Measurements from ENCODE around the gene RAB40B. TPM values are rescaled to one million over a fixed set of nuclear protein-coding genes. Genes with fewer than 3 reads are reported as not detected.

RAB40B gene
- total and polyA plus RNA-seq, 2 of the 4 experiments (the other 2 are of a cell fraction) = 14.9 to 20.0 TPM

DNA sequence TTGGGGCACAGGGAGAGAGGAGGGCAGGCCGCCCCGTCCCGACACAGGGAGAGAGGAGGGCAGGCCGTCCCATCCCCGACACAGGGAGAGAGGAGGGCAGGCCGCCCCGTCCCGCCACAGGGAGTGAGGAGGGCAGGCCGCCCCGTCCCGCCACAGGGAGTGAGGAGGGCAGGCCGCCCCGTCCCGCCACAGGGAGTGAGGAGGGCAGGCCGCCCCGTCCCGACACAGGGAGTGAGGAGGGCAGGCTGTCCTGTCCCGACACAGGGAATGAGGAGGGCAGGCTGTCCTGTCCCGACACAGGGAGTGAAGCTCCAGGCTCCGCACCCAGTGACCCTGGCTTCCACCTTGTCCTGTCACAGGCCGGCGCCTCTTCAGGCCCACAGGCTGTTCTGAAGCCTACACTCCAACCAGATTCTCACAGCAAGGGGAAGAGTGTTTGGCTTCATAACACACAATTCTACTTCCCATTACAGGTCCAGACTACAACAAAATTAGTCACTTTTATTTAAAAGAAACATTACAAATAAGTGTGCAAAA, 84.3 kb downstream of the RAB40B start:
- H4K8ac ChIP-seq (ENCODE audit: low read depth in 2 of 2, low read length in 2 of 2) = no peak overlapping the region
- no peak overlapping the region for H3K23ac ChIP-seq (ENCODE audit: low read depth, low read length)
- BruUV-seq (replicated peaks) = no TSS peak
- H4K5ac ChIP-seq (ENCODE audit: low read depth, low read length) = no peak overlapping the region
- in situ Hi-C loops (cut with MboI; ENCODE audit: low sequenced_read_pairs) = no loop called here
- ChIA-PET POLR2A (ENCODE audit: unreplicated experiment) (no interaction called here), CTCF (no interaction called here)
- no peak overlapping the region for H2BK120ac ChIP-seq (ENCODE audit: low read depth, low read length)
- no peak overlapping the region for H2BK20ac ChIP-seq (ENCODE audit: low read depth, low read length)
- intact Hi-C loops (cut with micrococcal nuclease) = no loop called here
- no peak overlapping the region for H2BK15ac ChIP-seq (ENCODE audit: low read depth, low read length)
- H3K9me1 ChIP-seq (ENCODE audit: insufficient read depth, low read length) = no peaks in the 10 kb centered on the region
- no peak overlapping the region for H3K27ac ChIP-seq (ENCODE audit: insufficient read depth, low read length)
- no peak overlapping the region for H3K9ac ChIP-seq (ENCODE audit: low read depth, low read length)
- dilution Hi-C loops (cut with HindIII; ENCODE audit: low sequenced_read_pairs, unreplicated experiment) = no loop called here
- H4K20me1 ChIP-seq (ENCODE audit: insufficient read depth, low read length) = no peaks in the 10 kb centered on the region; the same call in 1 of the 2 replicates
- no peaks in the 10 kb centered on the region for H3K9me3 ChIP-seq (ENCODE audit: control insufficient read depth, insufficient read depth, low read length)
- H3K4me2 ChIP-seq (ENCODE audit: low read depth, low read length) = no peak overlapping the region
- no peak overlapping the region for H2AK9ac ChIP-seq (replicated peaks; ENCODE audit: low read depth, low read length, poor library complexity)
- H3K27me3 ChIP-seq (ENCODE audit: control insufficient read depth, insufficient read depth, low read length) = no peaks in the 10 kb centered on the region
- no peak overlapping the region for H3K56ac ChIP-seq (ENCODE audit: extremely low read depth, insufficient read depth, low read length)
- DNase-seq = no peak
- H3K4me3 ChIP-seq (ENCODE audit: insufficient read depth, low read depth, low read length) = no peak overlapping the region
- WGBS, 2 experiments (ENCODE audit: extremely low coverage in 2 of 2, insufficient read length in 1 of 2) = no CpG with 5 or more reads among the region's 22 CpGs
- H3K14ac ChIP-seq (replicated peaks; ENCODE audit: low read depth, low read length) = no peak overlapping the region
- H3K4ac ChIP-seq (ENCODE audit: low read depth, low read length) = no peak overlapping the region
- peaks cover 48% of the 10 kb centered on the region for H3K36me3 ChIP-seq (ENCODE audit: control insufficient read depth, insufficient read depth, low read length)
- no peak for TF ChIP-seq FOS (IDR thresholded peaks at IDR 0.05; ENCODE audit: low read depth, low read length)
- no peak for TF ChIP-seq BHLHE40 (IDR thresholded peaks at IDR 0.05; ENCODE audit: low read depth, low read length)
- H2AK5ac ChIP-seq (ENCODE audit: low read depth, low read length) = no peak overlapping the region
- no peak overlapping the region for H3K18ac ChIP-seq (ENCODE audit: low read depth, low read length)
- H2AFZ ChIP-seq (replicated peaks; ENCODE audit: low read length, poor library complexity) = no peak overlapping the region
- H2BK5ac ChIP-seq (ENCODE audit: low read depth, low read length, poor library complexity, severe bottlenecking) = no peak overlapping the region
- peaks cover 6 to 10% of the 10 kb centered on the region in 2 experiments; a peak in 2 of 4 replicates for H3K79me1 ChIP-seq (ENCODE audit: low read depth in 1 of 2, low read length in 2 of 2)
- H4K91ac ChIP-seq (ENCODE audit: insufficient read depth, low read depth, low read length) = no peak overlapping the region
- ATAC-seq (ENCODE audit: low read depth) = no peak
- H3K4me1 ChIP-seq (ENCODE audit: control insufficient read depth, insufficient read depth, low read length) = peaks cover 3% of the 10 kb centered on the region
